ENCODE measurements around the gene PARVG.

The PARVG gene

GRCh38 chr22:44181033-44181911 lies 547 bp downstream of the PARVG start:
- no peak for DNase-seq

GRCh38 chr22:44181912-44182587 lies 1.3 kb downstream of the PARVG start:
- no peak for DNase-seq

- DNase-seq = no peak
These were observed 2.0 kb downstream of the PARVG start for GRCh38 chr22:44182588-44183286.

GRCh38 chr22:44183287-44183588 lies 2.5 kb downstream of the PARVG start:
- DNase-seq = no peak

GRCh38 chr22:44184006-44184405 lies 3.3 kb downstream of the PARVG start:
- DNase-seq = no peak

- DNase-seq = no peak
These were observed 4.8 kb downstream of the PARVG start for GRCh38 chr22:44185237-44186120.

GRCh38 chr22:44186121-44186510 lies 5.4 kb downstream of the PARVG start:
- DNase-seq = no peak

- DNase-seq = no peak
These were observed 6.0 kb downstream of the PARVG start for GRCh38 chr22:44186737-44187136.

GRCh38 chr22:44187652-44188230 lies 7.0 kb downstream of the PARVG start:
- DNase-seq = no peak

- no peak for DNase-seq
These were observed 7.6 kb downstream of the PARVG start for GRCh38 chr22:44188316-44188715.

- no peak for DNase-seq
These were observed 8.4 kb downstream of the PARVG start for GRCh38 chr22:44188986-44189630.

GRCh38 chr22:44190381-44190976 lies 9.8 kb downstream of the PARVG start:
- DNase-seq = no peak

GRCh38 chr22:44191036-44191454 lies 10.3 kb downstream of the PARVG start:
- no peak for DNase-seq

- no peak for DNase-seq
These were observed 11.5 kb downstream of the PARVG start for GRCh38 chr22:44192098-44192815.

GRCh38 chr22:44192816-44193534 lies 12.2 kb downstream of the PARVG start:
- DNase-seq = no peak

- DNase-seq = no peak
These were observed 12.8 kb downstream of the PARVG start for GRCh38 chr22:44193535-44193891.

GRCh38 chr22:44194569-44194968 lies 13.8 kb downstream of the PARVG start:
- no peak for DNase-seq

- DNase-seq = no peak
These were observed 14.6 kb downstream of the PARVG start for GRCh38 chr22:44195189-44195871.

GRCh38 chr22:44196241-44196640 lies 15.5 kb downstream of the PARVG start:
- no peak for DNase-seq

GRCh38 chr22:44196731-44197131 lies 16.0 kb downstream of the PARVG start:
- no peak for DNase-seq

All from NCI-H1105 treated with DMSO at 0.1 percent for 48 hours (cell line).